Adrenal gland (tissue), 5 donors: ENCODE results near the gene LSAMP.

Experiments
- POLR2A ChIP-seq, 2 donors: fragments of 450-650 bp; IDR thresholded peaks; one replicate each; pipeline ENCODE4 v1.6.1; 2017; ENCODE audit warnings: antibody characterized with exemption in 2 of 2, mild to moderate bottlenecking in 2 of 2, moderate library complexity in 1 of 2
- TF ChIP-seq, protein P1 (sequence below), 6 experiments: fragments of 450-650 bp in 4 of 6; fragments of 200-600 bp in 2 of 6; sonication (generic) in 1 of 6; IDR thresholded peaks; 1 replicate in 5 of 6; 2 replicates in 1 of 6; pipeline versions ENCODE4 v1.5.1 to v1.8.0; 2016 to 2021; ENCODE audit warnings: antibody characterized with exemption in 6 of 6, mild to moderate bottlenecking in 2 of 6, moderate library complexity in 1 of 6
- donor health status: DM: no; HTN: no; CAD: no.

DNA sequence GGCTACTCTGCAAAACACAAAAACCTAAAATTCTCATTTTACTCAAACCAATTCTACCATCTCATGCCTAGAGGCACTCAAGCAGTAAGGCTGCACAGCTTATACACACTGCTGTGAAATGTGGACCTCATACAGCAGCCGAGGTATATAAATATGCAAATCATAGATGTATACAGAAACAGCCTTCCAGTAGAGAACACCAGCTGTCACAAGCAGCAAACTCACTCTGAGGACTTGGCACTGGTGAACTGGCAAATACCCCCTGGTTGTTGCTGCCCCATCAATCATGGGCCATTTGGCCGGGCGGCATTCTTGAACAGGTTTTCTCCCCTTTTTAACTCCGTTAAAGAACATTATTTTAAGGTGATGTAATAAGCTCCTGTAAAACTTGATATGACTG, 378.0 kb downstream of the LSAMP start:
- TF ChIP-seq, protein P1, sequence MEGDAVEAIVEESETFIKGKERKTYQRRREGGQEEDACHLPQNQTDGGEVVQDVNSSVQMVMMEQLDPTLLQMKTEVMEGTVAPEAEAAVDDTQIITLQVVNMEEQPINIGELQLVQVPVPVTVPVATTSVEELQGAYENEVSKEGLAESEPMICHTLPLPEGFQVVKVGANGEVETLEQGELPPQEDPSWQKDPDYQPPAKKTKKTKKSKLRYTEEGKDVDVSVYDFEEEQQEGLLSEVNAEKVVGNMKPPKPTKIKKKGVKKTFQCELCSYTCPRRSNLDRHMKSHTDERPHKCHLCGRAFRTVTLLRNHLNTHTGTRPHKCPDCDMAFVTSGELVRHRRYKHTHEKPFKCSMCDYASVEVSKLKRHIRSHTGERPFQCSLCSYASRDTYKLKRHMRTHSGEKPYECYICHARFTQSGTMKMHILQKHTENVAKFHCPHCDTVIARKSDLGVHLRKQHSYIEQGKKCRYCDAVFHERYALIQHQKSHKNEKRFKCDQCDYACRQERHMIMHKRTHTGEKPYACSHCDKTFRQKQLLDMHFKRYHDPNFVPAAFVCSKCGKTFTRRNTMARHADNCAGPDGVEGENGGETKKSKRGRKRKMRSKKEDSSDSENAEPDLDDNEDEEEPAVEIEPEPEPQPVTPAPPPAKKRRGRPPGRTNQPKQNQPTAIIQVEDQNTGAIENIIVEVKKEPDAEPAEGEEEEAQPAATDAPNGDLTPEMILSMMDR (IDR thresholded peaks at IDR 0.05): no peak
- TF ChIP-seq POLR2A (IDR thresholded peaks at IDR 0.05): no peak
